Measurements from ENCODE around the gene CMYA5.

The CMYA5 gene

DNA sequence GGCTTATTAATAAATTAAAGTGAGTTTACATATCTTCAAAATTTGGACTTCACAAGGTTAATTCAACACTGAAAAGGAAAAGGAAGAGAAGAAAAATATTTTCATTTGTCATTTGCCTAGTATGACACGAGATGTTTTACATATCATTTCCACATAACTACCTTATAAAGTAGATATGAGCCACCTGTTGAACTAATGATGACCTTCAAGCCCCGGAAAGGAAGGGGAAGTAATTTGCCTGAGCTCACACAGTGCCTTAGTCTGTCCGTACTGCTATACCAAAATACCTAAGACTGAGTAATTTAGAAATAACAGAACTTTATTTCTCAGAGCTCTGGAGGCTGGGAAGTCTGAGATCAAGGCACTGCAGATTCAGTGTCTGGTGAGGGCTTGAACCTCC, 17.9 kb downstream of the CMYA5 start:
- Histone ChIP-seq H3K27me3 (ENCODE audit: insufficient read depth, low read length, poor library complexity, severe bottlenecking) (no peaks in the 10 kb centered on the region), H2AFZ (ENCODE audit: low read length) (no peak overlapping the region), H3F3A (ENCODE audit: low read depth) (no peaks in the 10 kb centered on the region), H3K9me3 (ENCODE audit: insufficient read depth, low read depth, low read length) (no peaks in the 10 kb centered on the region), H3K79me2 (ENCODE audit: insufficient read depth, low read length) (no peaks in the 10 kb centered on the region), H3K36me3 (ENCODE audit: insufficient read depth, low read length) (no peaks in the 10 kb centered on the region), H4K20me1 (ENCODE audit: insufficient read depth, low read length, poor library complexity, severe bottlenecking) (no peaks in the 10 kb centered on the region), H3K4me3 (ENCODE audit: low read length, poor library complexity, severe bottlenecking) (no peak overlapping the region), H3K9ac (ENCODE audit: low read depth, low read length, poor library complexity, severe bottlenecking) (no peak overlapping the region), H3K9me2 (replicated peaks; ENCODE audit: low read depth, low read length) (no peaks in the 10 kb centered on the region), H3K4me2 (ENCODE audit: low read depth, low read length, poor library complexity, severe bottlenecking) (no peak overlapping the region), H3K4me1 (ENCODE audit: insufficient read depth, low read length, poor library complexity, severe bottlenecking) (no peaks in the 10 kb centered on the region)
- TF ChIP-seq, protein P1, sequence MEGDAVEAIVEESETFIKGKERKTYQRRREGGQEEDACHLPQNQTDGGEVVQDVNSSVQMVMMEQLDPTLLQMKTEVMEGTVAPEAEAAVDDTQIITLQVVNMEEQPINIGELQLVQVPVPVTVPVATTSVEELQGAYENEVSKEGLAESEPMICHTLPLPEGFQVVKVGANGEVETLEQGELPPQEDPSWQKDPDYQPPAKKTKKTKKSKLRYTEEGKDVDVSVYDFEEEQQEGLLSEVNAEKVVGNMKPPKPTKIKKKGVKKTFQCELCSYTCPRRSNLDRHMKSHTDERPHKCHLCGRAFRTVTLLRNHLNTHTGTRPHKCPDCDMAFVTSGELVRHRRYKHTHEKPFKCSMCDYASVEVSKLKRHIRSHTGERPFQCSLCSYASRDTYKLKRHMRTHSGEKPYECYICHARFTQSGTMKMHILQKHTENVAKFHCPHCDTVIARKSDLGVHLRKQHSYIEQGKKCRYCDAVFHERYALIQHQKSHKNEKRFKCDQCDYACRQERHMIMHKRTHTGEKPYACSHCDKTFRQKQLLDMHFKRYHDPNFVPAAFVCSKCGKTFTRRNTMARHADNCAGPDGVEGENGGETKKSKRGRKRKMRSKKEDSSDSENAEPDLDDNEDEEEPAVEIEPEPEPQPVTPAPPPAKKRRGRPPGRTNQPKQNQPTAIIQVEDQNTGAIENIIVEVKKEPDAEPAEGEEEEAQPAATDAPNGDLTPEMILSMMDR (conservative IDR thresholded peaks at IDR 0.05; ENCODE audit: low read length) = no peak
- no peak for TF ChIP-seq EZH2phosphoT487 (IDR thresholded peaks at IDR 0.05; ENCODE audit: borderline replicate concordance)

DNA sequence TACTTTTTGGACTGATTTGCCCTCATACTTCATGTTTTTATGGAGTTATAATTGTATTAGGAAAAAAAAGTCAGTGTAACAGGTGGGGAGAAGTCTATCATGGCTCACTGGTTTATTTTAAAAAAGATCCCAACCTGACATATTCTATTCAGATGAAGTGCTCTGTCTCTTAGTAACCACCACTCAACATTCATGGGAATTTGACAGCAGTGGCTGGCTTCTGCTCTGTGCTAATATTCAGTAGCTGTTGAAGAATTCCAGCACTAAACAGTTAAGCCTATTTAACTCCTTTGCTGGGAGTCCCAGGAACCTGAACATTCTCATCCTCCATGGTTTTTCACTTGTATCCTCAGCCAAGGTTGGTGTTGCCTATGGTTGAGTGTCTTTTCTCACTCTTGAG, 23.1 kb downstream of the CMYA5 start:
- Histone ChIP-seq H3K79me2 (ENCODE audit: insufficient read depth, low read length) (no peaks in the 10 kb centered on the region), H3K9me3 (ENCODE audit: insufficient read depth, low read depth, low read length) (no peaks in the 10 kb centered on the region), H3F3A (ENCODE audit: low read depth) (no peaks in the 10 kb centered on the region), H3K36me3 (ENCODE audit: insufficient read depth, low read length) (no peaks in the 10 kb centered on the region), H3K4me3 (ENCODE audit: low read length, poor library complexity, severe bottlenecking) (no peak overlapping the region), H3K9me2 (replicated peaks; ENCODE audit: low read depth, low read length) (no peaks in the 10 kb centered on the region), H4K20me1 (ENCODE audit: insufficient read depth, low read length, poor library complexity, severe bottlenecking) (no peaks in the 10 kb centered on the region), H3K4me2 (ENCODE audit: low read depth, low read length, poor library complexity, severe bottlenecking) (no peak overlapping the region), H2AFZ (ENCODE audit: low read length) (no peak overlapping the region), H3K9ac (ENCODE audit: low read depth, low read length, poor library complexity, severe bottlenecking) (no peak overlapping the region), H3K27me3 (ENCODE audit: insufficient read depth, low read length, poor library complexity, severe bottlenecking) (no peaks in the 10 kb centered on the region), H3K4me1 (ENCODE audit: insufficient read depth, low read length, poor library complexity, severe bottlenecking) (no peaks in the 10 kb centered on the region)
- no peak for TF ChIP-seq EZH2phosphoT487 (IDR thresholded peaks at IDR 0.05; ENCODE audit: borderline replicate concordance)
- TF ChIP-seq, protein P1 (conservative IDR thresholded peaks at IDR 0.05; ENCODE audit: low read length) = no peak

DNA sequence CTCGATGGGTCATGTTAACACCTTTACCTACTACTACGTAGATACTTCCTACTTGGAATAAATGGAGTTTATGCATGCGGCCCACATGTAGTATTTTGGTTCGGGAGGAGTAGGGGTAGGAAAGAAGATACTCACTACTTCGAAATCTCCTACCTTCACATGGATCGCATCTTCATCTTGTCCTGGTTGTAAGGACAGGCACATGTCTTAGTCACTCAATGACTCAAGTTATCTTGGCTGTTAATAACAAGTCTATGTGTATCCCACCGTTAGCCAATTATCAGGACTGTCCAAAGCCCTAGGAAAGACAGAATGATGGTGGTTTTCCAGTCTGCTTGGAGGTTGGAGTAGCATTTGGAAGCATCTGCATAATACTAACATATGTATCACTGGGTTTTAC, 24.1 kb downstream of the CMYA5 start:
- no peaks in the 10 kb centered on the region for H3K4me1 ChIP-seq (ENCODE audit: insufficient read depth, low read length, poor library complexity, severe bottlenecking)
- no peak overlapping the region for H3K4me3 ChIP-seq (ENCODE audit: low read length, poor library complexity, severe bottlenecking)
- no peaks in the 10 kb centered on the region for H3K9me3 ChIP-seq (ENCODE audit: insufficient read depth, low read depth, low read length)
- no peaks in the 10 kb centered on the region for H3K27me3 ChIP-seq (ENCODE audit: insufficient read depth, low read length, poor library complexity, severe bottlenecking)
- H2AFZ ChIP-seq (ENCODE audit: low read length) = no peak overlapping the region
- H3K79me2 ChIP-seq (ENCODE audit: insufficient read depth, low read length) = no peaks in the 10 kb centered on the region
- H3K36me3 ChIP-seq (ENCODE audit: insufficient read depth, low read length) = no peaks in the 10 kb centered on the region
- no peaks in the 10 kb centered on the region for H3K9me2 ChIP-seq (replicated peaks; ENCODE audit: low read depth, low read length)
- no peak overlapping the region for H3K4me2 ChIP-seq (ENCODE audit: low read depth, low read length, poor library complexity, severe bottlenecking)
- H3F3A ChIP-seq (ENCODE audit: low read depth) = no peaks in the 10 kb centered on the region
- H4K20me1 ChIP-seq (ENCODE audit: insufficient read depth, low read length, poor library complexity, severe bottlenecking) = no peaks in the 10 kb centered on the region
- H3K9ac ChIP-seq (ENCODE audit: low read depth, low read length, poor library complexity, severe bottlenecking) = no peak overlapping the region
- TF ChIP-seq, protein P1 (conservative IDR thresholded peaks at IDR 0.05; ENCODE audit: low read length) = no peak
- no peak for TF ChIP-seq EZH2phosphoT487 (IDR thresholded peaks at IDR 0.05; ENCODE audit: borderline replicate concordance)

All from Loucy (cell line).